ENCODE data around the gene SCYGR1. TPM values are rescaled to one million over a fixed set of nuclear protein-coding genes. Genes with fewer than 3 reads are reported as not detected.

The SCYGR1 gene
- total and polyA plus RNA-seq, 2 of the 13 experiments (the other 11 are each of a cell fraction or from before 2014, with no cell fraction given) = not detected

DNA sequence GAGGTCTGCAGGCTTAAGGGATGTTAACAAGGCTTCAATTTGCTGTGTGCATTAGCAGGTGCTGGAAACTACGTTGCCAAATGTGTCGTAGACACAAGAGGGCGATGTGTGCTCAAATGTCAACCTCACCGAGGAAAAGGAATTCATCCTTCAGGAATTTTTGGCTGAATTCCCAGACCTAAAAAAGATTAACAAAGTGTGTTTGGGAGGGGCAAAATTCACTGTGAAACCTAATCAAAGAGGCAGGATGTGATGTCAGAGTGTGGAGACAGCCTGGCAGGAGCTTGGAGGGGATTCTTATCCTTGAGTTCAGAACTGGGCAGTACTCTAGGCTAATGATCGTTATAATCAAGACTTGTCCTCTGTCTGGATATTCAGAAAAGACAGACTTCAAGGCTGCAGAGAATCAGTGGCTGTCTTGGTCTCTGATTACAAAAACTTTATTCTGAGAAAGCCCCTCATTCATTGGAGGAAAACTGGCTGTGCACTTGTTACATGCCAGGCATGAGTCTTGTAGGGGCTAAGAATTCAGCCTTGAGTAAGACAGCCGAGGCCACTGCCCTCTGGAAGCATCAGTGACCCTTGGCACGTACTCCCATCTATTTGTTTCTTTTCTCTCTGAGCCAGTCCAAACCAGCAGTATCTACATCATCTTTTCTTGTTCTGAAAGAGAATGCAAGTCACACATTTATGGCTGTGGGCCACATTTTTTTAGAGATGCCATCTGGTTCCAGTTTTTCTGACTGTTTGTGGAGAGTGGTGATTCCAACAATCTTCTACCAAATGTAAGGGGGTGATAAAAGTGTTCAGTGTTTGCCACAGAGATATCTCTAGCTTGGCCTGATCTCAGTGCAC is 18.7 kb upstream of the SCYGR1 start (continued):
- TF ChIP-seq HCFC1 (IDR thresholded peaks at IDR 0.05; ENCODE audit: low read depth, low read length) (no peak; the same call in 1 of the 2 replicates), ZNF143 (CRISPR knock-in tag; IDR thresholded peaks at IDR 0.05) (no peak), NKX3-1 (CRISPR knock-in tag; IDR thresholded peaks at IDR 0.05) (no peak), ZBTB1 (CRISPR knock-in tag; IDR thresholded peaks at IDR 0.05; ENCODE audit: borderline replicate concordance) (no peak), SAP130 (CRISPR knock-in tag; IDR thresholded peaks at IDR 0.05; ENCODE audit: low read depth) (peak; percentile 83), TP53 (CRISPR knock-in tag; conservative IDR thresholded peaks at IDR 0.05) (0 out of 2 replicates have a peak, but pooled peaks have one; percentile 6), ZNF326 (CRISPR knock-in tag; IDR thresholded peaks at IDR 0.05; ENCODE audit: borderline replicate concordance) (no peak), SALL2 (CRISPR knock-in tag; IDR thresholded peaks at IDR 0.05) (0 out of 2 replicates have a peak, but pooled peaks have one; percentile 29), ZC3H13 (CRISPR knock-in tag; IDR thresholded peaks at IDR 0.05) (no peak), AHR (CRISPR knock-in tag; IDR thresholded peaks at IDR 0.05) (no peak; the same call in 1 of the 2 replicates), IRF2 (CRISPR knock-in tag; IDR thresholded peaks at IDR 0.05) (peak; percentile 69; the same call in 1 of the 2 replicates), ZSCAN30 (CRISPR knock-in tag; IDR thresholded peaks at IDR 0.05) (no peak), NPAS2 (CRISPR knock-in tag; IDR thresholded peaks at IDR 0.05; ENCODE audit: borderline replicate concordance) (no peak), ZNF589 (CRISPR knock-in tag; conservative IDR thresholded peaks at IDR 0.05) (no peak), BHLHE40 (IDR thresholded peaks at IDR 0.05; ENCODE audit: low read length) (no peak), REL (CRISPR knock-in tag; conservative IDR thresholded peaks at IDR 0.05) (no peak), PPARG (CRISPR knock-in tag; conservative IDR thresholded peaks at IDR 0.05) (peak; percentile 81), ZNF713 (CRISPR knock-in tag; IDR thresholded peaks at IDR 0.05) (no peak)
- TF ChIP-seq, protein P1, sequence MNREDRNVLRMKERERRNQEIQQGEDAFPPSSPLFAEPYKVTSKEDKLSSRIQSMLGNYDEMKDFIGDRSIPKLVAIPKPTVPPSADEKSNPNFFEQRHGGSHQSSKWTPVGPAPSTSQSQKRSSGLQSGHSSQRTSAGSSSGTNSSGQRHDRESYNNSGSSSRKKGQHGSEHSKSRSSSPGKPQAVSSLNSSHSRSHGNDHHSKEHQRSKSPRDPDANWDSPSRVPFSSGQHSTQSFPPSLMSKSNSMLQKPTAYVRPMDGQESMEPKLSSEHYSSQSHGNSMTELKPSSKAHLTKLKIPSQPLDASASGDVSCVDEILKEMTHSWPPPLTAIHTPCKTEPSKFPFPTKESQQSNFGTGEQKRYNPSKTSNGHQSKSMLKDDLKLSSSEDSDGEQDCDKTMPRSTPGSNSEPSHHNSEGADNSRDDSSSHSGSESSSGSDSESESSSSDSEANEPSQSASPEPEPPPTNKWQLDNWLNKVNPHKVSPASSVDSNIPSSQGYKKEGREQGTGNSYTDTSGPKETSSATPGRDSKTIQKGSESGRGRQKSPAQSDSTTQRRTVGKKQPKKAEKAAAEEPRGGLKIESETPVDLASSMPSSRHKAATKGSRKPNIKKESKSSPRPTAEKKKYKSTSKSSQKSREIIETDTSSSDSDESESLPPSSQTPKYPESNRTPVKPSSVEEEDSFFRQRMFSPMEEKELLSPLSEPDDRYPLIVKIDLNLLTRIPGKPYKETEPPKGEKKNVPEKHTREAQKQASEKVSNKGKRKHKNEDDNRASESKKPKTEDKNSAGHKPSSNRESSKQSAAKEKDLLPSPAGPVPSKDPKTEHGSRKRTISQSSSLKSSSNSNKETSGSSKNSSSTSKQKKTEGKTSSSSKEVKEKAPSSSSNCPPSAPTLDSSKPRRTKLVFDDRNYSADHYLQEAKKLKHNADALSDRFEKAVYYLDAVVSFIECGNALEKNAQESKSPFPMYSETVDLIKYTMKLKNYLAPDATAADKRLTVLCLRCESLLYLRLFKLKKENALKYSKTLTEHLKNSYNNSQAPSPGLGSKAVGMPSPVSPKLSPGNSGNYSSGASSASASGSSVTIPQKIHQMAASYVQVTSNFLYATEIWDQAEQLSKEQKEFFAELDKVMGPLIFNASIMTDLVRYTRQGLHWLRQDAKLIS (CRISPR knock-in tag; IDR thresholded peaks at IDR 0.05) = no peak
- TF ChIP-seq, protein P2, sequence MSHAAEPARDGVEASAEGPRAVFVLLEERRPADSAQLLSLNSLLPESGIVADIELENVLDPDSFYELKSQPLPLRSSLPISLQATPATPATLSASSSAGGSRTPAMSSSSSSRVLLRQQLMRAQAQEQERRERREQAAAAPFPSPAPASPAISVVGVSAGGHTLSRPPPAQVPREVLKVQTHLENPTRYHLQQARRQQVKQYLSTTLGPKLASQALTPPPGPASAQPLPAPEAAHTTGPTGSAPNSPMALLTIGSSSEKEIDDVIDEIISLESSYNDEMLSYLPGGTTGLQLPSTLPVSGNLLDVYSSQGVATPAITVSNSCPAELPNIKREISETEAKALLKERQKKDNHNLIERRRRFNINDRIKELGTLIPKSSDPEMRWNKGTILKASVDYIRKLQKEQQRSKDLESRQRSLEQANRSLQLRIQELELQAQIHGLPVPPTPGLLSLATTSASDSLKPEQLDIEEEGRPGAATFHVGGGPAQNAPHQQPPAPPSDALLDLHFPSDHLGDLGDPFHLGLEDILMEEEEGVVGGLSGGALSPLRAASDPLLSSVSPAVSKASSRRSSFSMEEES (CRISPR knock-in tag; IDR thresholded peaks at IDR 0.05) = no peak; the same call in 1 of the 2 replicates
- TF ChIP-seq, protein P3, sequence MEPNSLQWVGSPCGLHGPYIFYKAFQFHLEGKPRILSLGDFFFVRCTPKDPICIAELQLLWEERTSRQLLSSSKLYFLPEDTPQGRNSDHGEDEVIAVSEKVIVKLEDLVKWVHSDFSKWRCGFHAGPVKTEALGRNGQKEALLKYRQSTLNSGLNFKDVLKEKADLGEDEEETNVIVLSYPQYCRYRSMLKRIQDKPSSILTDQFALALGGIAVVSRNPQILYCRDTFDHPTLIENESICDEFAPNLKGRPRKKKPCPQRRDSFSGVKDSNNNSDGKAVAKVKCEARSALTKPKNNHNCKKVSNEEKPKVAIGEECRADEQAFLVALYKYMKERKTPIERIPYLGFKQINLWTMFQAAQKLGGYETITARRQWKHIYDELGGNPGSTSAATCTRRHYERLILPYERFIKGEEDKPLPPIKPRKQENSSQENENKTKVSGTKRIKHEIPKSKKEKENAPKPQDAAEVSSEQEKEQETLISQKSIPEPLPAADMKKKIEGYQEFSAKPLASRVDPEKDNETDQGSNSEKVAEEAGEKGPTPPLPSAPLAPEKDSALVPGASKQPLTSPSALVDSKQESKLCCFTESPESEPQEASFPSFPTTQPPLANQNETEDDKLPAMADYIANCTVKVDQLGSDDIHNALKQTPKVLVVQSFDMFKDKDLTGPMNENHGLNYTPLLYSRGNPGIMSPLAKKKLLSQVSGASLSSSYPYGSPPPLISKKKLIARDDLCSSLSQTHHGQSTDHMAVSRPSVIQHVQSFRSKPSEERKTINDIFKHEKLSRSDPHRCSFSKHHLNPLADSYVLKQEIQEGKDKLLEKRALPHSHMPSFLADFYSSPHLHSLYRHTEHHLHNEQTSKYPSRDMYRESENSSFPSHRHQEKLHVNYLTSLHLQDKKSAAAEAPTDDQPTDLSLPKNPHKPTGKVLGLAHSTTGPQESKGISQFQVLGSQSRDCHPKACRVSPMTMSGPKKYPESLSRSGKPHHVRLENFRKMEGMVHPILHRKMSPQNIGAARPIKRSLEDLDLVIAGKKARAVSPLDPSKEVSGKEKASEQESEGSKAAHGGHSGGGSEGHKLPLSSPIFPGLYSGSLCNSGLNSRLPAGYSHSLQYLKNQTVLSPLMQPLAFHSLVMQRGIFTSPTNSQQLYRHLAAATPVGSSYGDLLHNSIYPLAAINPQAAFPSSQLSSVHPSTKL (CRISPR knock-in tag; IDR thresholded peaks at IDR 0.05) = peak; percentile 92

All from HepG2 (cell line).